Astrocyte of the spinal cord (primary cell): ENCODE results near the gene UTF1.

Experiments used
- DNase-seq: peaks from one replicate; pipeline ENCODE4 v3.0.0; 2011; ENCODE audit warnings: low read depth, low spot score
- H3K4me3 ChIP-seq: 2 replicates; pipeline ENCODE4 v1.5.1; 2011; ENCODE audit warnings: low read depth, mild to moderate bottlenecking, low read length, moderate library complexity
- CTCF ChIP-seq: IDR thresholded peaks from 2 replicates; pipeline ENCODE4 v1.5.1; 2012; ENCODE audit warnings: low read depth, mild to moderate bottlenecking, low read length, inconsistent platforms
- in situ Hi-C: cut with HindIII; loops from 2 replicates; pipeline ENCODE4 v1.10.0; 2017; ENCODE audit warnings: low sequenced_read_pairs

Gene UTF1

GRCh38 chr10:133225707-133226191 is 4.3 kb upstream of the UTF1 start:
- TF ChIP-seq CTCF = no peak
- H3K4me3 ChIP-seq = no peak overlapping the region
- in situ Hi-C loops = no loop called here
- no peak for DNase-seq

- no peak for TF ChIP-seq CTCF
- in situ Hi-C loops = no loop called here
- no peak for DNase-seq
- no peak overlapping the region for H3K4me3 ChIP-seq
These were observed 3.7 kb upstream of the UTF1 start for GRCh38 chr10:133226251-133226808.

GRCh38 chr10:133227256-133227655 is 2.8 kb upstream of the UTF1 start:
- no peak overlapping the region for H3K4me3 ChIP-seq
- DNase-seq = no peak
- in situ Hi-C loops = no loop called here
- TF ChIP-seq CTCF = no peak

- no peak for DNase-seq
- in situ Hi-C loops = no loop called here
- no peak for TF ChIP-seq CTCF
- H3K4me3 ChIP-seq = no peak overlapping the region
These were observed 563 bp upstream of the UTF1 start for GRCh38 chr10:133229265-133230043.

GRCh38 chr10:133230387-133231195 is 574 bp downstream of the UTF1 start:
- in situ Hi-C loops = no loop called here
- no peak for DNase-seq
- TF ChIP-seq CTCF = no peak
- no peak overlapping the region for H3K4me3 ChIP-seq

GRCh38 chr10:133231244-133231945 is 1.4 kb downstream of the UTF1 start:
- no peak for DNase-seq
- in situ Hi-C loops = no loop called here
- no peak overlapping the region for H3K4me3 ChIP-seq
- TF ChIP-seq CTCF = no peak
